D341Med (cell line): ENCODE results near the gene CLCA4.

Experiments used
- DNase-seq: peaks from one replicate; pipeline ENCODE4 v3.0.0; 2012; ENCODE audit warnings: low spot score

The CLCA4 gene, protein sequence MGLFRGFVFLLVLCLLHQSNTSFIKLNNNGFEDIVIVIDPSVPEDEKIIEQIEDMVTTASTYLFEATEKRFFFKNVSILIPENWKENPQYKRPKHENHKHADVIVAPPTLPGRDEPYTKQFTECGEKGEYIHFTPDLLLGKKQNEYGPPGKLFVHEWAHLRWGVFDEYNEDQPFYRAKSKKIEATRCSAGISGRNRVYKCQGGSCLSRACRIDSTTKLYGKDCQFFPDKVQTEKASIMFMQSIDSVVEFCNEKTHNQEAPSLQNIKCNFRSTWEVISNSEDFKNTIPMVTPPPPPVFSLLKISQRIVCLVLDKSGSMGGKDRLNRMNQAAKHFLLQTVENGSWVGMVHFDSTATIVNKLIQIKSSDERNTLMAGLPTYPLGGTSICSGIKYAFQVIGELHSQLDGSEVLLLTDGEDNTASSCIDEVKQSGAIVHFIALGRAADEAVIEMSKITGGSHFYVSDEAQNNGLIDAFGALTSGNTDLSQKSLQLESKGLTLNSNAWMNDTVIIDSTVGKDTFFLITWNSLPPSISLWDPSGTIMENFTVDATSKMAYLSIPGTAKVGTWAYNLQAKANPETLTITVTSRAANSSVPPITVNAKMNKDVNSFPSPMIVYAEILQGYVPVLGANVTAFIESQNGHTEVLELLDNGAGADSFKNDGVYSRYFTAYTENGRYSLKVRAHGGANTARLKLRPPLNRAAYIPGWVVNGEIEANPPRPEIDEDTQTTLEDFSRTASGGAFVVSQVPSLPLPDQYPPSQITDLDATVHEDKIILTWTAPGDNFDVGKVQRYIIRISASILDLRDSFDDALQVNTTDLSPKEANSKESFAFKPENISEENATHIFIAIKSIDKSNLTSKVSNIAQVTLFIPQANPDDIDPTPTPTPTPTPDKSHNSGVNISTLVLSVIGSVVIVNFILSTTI

DNA sequence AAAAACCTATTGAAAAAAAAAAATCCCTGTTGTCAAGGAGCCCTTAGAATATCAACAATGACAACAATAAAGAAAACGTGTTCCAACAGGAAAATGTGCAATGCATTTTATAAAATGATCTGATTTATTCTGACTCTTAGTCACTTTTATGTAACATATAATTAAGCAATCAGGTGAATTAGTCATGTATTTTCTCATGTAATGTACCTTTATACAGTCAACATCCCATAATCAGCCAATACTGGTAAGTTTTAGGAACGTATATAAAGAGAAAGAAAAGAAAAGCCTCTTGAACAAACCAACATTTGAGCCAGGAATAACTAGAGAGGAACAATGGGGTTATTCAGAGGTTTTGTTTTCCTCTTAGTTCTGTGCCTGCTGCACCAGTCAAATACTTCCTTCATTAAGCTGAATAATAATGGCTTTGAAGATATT, at the start of gene CLCA4:
Gene CLCA4, plus strand, starts transcription at position 292 of the 435 bp plus-strand sequence. Its CDS starts 42 bp downstream, at position 334.
- DNase-seq: no peak

DNA sequence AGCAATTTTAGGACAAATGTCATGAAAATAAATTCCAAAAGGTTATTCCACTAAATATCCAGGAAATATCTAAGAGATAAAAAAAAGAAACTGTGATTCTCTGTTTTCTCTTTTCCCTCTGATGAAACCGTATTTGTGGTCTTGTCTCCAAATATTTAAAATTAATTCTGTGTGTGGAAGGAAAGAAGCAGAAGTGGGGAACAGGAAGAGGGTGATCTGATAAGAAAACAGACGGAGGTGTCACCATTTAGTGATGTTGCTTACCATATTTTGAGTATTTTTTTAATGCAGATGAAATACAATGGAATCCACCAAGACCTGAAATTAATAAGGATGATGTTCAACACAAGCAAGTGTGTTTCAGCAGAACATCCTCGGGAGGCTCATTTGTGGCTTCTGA, 48.6 kb upstream of the CLCA4 start:
- no peak for DNase-seq

DNA sequence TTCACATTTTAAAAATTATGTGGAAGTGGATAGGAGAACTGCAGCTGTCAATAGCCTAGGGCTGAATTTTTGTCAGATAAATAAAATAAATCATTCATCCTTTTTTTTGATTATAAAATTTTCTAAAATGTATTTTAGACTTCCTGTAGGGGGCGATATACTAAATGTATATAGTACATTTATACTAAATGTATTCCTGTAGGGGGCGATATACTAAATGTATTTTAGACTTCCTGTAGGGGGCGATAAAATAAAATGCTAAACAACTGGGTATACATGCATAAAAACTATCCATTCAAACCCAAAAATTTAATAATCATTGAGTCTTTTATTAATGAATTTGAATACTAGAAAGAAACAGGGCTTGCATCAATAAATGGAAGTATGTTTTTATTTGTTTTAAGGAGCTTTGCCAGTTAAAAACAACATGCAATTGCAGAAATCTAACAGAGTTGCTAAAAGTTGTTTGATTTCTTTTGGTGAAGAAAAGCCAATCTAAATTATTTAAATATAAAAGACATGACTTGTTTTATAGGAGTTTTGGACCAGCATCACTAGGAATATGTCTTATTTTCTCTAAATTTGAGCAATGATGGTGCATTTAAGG, 46.8 kb upstream of the CLCA4 start:
- DNase-seq: no peak

DNA sequence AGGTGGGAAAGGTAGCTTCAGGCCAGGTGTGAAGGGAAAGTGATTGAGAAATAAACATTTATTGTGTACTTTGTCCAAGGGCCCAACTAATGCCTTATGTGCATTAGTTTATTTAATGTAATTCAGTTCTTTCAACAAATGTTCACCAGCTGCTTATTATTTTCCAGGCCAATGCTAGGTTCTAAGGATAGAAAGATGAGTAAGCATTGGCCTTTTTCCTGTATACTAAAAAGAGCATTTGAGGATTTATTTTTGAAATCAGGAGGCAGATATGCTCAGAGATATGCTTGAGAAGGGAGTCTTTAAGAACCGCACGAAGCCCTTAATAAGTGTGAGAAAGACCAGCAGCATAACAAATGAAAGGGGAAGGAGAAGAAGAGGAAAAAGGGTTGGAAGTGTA, 46.2 kb upstream of the CLCA4 start:
- no peak for DNase-seq

DNA sequence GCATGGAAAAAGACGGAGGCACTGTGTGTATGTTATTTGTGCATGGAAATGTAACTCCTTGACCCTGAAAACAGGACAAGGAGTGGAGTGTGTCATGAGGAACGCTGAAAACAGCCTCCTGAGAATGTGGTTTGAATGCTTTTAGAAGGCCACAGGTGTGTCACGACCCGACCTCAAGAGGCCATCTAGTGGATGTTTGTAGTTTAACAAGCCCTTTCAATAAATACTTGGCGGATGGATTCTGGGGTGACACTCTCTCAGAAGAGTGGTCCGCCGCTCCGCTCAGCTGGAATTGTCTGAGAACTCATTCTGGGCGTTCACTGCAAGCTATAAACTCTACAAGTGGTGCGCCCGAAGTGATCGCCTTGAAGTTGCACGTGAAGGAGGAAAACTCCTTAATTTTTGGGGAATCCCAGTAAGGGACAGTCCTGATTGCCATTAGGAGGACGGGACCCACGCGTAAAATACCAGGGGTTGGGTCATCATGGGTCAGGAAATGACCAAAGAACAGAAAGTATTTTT, 44.7 kb upstream of the CLCA4 start:
- DNase-seq: peak; percentile 41

DNA sequence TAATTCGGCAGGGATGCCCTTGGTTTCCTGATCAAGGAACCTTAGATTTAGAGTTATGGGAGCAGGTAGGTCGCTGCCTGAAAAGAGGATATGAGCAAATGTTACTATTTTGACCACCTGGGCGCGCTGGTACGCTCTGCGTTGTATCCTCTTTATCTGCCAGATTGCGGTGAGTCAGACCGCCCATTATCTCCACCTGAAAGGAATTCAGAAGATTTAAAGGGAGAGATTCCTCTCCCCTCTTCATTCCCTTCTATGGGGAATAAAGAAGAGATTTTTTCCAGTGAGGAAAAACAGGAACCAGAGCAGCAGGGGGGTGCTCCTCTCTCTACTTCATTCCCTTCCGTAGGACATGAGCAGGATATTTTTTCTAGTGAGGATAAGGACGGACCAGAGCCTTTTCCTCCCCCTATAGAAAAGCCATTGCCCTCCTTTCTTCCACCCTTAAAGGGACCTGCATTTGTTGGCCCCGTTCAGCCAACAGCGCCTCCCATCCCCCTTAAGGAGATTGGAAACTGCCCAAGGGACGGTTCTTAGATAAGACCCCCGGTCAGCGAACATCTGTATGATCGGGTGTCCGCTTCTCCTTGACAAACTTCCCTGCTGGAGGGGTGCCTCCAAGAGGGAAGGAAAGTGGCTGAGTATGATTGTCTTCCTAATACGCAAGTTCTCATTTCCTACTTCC, 44.0 kb upstream of the CLCA4 start:
- DNase-seq: no peak

DNA sequence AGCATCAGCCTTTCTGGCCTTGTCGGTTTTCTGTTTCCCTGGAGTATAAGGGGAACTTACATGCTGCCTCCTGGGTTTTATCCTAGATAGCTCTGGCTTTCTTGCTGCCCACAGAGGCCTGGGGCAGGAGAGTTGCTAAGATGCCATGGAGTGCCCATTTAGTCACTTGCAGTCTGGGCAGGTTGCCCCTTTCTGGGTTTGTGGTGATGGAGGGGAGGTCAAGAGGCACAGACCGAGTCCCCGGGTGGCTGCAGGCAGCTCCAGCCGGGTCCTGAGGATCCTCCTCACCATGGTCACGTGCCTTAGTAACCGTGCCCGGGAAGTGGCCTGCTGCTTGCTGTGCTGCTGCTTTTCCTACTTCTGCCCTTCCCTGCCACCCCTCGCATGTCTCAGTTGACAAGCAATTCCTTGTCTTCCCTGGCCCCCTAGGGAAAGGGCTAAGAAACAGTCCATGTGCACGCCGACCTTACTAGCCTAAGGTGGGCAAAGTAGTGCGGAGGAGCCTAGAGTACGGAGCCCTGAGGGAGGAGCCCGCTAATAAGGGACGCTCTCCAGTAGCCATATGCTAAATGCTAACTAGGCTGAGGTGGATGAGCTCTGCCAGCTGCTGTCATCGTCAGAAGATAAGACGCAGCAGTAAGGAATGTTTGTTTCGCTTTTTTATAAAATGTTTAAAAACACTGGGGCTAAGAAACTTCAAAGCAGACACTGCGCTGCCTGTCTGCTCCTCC, 43.3 kb upstream of the CLCA4 start:
- no peak for DNase-seq

DNA sequence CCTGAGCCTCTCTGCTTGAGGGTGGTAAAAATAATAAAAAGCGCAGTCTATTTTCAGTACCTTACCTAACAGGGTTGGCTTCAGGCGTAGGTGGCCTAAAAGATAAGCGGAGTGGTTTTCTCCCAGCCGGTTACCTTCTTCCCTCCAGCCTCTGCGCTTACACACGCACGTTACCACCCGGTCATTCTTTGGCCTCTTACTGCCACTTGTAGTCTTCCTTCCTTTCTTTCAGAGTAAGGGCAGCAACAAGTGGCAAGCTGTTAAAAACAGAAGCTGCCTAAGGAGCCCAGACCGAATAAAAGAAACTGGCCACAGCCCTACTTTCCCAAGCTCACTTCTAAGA, 42.8 kb upstream of the CLCA4 start:
- DNase-seq: no peak

DNA sequence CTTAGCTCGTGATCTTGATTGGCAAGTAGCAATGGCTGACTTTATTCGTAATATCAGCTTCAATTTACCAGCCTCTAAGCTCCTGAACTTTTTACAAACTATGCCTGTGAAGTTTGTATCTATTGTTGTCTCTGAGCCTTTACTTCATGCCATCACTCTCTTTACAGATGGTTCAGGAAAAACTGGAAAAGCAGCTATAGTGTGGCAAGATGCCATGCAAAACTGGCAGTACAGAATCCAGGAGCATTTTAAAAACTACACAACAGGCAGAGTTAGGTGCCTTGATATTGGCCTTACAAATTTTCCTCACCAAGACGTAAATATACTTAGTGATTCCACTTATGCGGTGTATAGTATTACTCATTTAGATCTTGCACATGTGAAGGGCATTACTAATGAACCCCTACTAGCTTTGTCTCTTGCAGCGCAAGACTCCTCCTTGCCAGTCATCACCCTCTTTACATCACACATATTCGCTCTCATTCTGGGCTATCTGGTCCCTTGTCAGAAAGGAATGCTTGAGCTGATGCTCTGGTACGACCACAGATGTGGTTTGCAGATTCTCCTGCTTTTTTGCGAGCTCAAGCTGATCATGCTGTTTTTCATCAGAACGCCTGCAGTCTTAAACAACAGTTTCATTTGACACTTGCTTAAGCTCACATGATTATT, 41.8 kb upstream of the CLCA4 start:
- no peak for DNase-seq

DNA sequence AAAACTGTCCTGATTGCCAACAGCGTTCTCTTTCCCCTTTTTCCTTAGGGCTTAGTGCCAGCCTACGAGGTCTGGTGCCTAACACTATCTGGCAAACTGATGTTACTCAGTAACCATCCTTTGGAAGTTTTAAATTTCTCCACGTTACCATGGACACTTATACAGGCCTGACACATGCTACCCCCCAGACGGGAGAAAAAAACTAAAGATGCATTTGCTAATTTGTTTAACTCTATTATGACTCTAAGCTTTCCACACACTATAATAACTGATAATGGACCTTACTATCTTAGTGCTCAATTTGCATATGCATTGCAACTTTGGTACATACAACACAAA, 41.3 kb upstream of the CLCA4 start:
- DNase-seq: no peak

DNA sequence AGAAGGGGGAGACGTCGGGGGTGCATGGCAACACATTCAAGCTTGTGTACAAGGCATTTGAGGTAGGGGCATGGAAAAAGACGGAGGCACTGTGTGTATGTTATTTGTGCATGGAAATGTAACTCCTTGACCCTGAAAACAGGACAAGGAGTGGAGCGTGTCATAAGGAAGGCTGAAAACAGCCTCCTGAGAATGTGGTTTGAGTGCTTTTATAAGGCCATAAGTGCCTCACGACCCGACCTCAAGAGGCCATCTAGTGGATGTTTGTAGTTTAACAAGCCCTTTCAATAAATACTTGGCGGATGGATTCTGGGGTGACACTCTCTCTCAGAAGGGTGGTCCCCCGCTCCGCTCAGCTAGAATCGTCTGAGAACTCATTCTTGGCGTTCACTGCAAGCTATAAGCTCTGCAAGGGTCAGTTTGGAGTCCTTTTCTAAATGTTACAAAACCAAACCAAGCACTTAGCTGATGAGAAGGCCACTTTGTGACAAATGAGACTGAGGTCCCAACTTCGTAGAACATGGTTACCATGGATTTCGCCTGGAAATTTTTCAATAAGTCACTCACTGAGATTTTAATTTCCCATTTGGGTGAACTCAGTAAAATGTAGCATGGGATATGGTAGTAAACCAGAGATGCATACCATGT, 38.8 kb upstream of the CLCA4 start:
- DNase-seq: peak; percentile 40

DNA sequence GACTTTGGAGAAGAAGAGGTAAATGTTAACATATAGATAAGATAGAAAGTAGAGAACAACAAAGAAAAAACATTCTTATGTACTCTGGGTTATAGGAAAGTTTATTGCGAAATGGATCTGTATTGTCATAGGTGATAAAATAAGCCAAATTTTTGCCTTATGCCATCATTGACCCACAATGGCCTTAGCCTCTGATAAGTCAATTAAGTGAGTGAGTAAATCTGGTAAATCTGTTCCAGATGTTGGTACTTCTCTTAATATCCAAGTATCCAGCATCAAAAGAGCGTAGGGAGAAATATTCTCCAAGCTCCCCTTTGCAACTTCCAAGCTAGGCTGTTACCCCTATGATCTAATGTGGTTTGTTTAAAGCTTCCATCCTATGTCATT, 38.3 kb upstream of the CLCA4 start:
- no peak for DNase-seq

DNA sequence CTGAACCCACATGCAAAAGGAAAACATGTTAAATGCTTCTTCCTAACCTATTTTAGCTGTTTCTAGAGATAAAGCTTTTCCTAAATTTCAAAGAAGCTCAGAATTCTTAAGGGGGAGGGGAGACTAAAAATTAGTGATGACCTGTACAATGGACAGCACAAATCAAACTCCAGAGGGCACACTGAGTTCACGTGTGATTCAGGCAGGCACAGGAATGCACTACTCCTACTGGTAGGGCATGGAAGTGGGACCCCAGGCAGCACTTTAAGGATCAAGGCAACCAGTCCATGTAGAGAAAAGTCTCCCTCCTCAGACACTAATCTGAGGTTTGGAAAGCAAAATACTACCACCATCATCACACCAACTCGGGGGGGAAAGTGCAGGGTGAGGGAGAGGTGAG, 31.3 kb upstream of the CLCA4 start:
- DNase-seq: peak; percentile 47

DNA sequence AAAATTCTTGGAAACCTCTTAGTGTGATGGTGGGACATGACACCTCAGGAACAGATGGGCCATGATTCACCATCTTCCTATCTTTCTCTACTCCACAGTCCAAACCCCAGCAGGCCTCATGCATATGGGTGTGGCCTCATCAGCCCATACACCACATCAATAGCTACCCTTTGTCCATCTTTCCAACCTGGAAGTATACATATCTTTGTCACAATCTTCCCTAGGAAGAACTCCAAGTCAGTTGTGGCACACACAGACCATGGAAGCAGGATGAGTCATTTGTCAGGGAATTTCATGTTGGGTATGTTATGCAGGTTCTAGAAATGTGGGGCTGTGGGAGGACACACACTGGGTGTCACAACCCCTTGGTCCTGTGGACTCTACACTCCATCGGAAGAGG, 30.5 kb upstream of the CLCA4 start:
- DNase-seq: no peak

DNA sequence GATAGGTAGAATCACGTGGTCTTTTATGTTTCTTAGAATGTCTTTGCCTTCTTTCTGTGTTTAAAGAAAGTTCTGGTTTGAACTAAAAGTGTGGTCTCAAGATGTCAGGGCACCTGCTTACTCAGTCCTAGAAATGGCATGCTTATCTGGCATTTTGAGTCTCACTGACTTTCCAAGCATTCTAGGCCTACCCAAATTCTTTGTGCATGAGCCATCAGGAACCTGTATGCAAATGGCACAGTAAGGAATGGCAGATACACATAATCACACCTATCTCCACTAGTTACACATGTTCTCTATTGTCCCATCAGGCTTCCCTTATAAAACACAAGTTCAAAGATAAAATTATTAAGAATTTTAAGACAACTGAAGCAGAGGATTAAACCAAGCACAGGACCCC, 29.5 kb upstream of the CLCA4 start:
- no peak for DNase-seq

DNA sequence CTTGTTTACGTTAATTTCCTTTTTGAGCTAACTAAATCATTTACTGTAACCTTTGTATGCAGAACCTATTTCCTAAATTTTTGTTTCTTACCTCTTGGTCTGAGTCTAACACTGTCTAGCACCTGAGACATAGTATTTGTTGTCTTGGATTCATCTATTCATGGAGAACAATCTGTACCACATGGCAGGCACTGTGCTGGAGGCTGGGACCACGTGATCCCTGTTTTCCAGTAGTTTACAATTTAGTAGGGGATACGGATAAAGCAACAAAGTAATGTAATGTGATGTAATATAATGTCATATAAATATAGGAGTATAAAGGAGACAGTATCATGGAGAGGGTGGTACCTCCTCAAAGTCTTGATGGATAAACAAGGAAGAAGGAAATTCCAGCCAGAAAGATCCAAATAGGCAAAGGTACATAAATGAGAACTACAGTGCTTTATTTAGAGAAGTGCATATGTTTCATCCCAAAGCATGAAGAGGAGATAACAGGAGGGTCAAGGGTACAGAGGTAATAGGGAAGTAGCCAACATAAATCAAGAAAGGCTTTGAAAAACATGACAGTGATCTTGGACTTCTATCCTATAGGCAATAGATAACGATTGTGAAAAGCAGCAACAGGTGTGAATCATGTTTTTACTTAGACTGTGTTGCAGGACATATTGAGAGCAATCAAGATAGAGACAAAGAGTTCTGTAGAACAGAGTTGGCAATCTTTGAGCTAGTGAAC, 25.9 kb upstream of the CLCA4 start:
- DNase-seq: no peak

DNA sequence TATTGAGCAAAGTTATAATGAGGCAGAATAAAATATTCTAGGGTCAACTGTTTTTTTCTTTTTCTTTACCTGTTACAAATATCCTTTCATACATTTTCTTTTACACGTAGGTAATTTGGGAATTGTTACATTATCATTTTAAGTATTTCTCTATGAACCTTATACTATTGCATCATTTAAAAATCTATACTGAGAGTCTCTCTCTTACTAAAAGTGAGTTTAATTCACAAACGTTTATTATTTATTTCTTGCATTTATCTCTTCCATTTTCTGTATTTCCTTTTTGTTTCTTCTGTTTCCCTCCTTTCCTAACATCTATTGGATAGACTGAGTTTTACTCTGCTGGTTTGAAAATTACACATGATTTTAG, 25.4 kb upstream of the CLCA4 start:
- no peak for DNase-seq

DNA sequence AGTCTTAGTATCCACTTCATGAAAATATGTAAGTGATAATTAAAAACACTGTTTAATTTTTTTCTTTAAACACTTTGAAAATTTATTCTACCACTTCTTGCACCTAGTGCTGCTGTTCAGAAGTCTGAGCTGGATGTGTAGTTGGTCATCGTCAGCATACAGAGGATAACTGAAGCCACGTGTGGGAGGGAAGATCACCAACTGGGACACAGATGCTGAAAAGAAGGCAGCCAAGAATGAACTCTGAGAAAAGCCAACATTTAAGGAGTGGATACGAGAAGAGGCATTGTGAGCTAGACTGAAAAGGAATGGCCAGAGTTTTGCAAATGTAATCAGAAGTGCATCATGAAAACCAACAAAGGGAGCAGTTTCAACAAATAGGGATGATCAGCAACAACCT, 24.6 kb upstream of the CLCA4 start:
- no peak for DNase-seq

DNA sequence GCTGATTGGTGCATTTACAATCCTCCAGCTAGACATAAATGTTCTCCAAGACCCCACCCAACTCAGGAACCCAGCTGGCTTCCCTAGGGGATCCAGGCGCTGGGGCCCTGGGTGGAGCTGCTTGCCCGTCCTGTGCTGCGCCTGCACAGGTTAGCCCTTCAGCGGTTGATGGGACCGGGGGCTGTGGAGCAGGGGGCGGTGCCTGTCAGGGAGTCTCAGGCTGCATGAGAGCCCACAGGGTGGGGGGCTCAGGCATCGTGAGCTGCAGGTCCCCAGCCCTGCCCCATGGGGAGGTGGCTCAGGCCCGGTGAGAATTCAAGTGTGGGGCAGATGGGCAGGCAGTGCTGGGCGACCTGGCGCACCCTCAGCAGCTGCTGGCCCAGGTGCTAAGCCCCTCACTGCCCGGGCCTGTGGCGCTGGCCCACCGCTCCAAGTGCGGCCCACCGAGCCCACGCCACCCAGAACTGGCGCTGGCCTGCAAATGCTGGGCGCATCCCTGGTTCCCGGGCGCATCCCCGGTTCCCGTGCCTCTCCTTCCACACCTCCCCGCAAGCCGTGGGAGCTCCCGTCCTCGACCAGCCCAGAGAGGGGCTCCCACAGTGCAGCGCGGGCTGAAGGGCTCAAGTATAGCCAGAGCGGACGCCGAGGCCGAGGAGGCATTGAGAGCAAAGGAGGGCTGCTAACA, 23.1 kb upstream of the CLCA4 start:
- DNase-seq: no peak
